DMS79 (cell line): ENCODE data around the gene ZNF699.
"Not testable (repeated sequence)": the region's sequence is repeated elsewhere in the genome, so short reads cannot be mapped to it uniquely, and the experiment has no call there.

Experiments
- DNase-seq: peaks from one replicate; lab custom pipeline; 2025; lab: John Stamatoyannopoulos, UW

The ZNF699 gene

GRCh38 chr19:9309139-9309973 is at the start of gene ZNF699:
Gene ZNF699, minus strand, starts transcription at chr19:9309838. Its CDS starts 4,719 bp downstream, at chr19:9305119.
- DNase-seq, result peak; percentile 96

DNA sequence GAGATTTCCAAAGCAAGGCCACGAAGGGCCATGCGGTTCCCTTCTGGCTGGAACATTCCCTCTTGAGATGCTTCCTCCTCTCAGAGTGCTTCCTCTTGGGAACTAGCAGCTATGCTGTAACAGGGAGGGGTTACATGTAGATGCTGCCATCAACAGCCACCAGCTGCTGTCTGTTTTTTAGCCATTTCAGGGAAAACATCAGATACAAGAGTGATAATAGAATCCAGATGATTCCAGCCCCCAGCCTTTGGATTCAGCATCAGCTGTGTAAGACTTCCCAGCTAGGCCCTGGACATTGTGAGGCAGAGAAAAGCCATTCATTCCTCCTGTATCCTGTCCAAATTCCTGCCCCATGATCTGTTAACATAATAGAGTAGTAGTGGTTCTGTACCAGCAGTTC is 45.0 kb upstream of the ZNF699 start:
- DNase-seq, result no peak

DNA sequence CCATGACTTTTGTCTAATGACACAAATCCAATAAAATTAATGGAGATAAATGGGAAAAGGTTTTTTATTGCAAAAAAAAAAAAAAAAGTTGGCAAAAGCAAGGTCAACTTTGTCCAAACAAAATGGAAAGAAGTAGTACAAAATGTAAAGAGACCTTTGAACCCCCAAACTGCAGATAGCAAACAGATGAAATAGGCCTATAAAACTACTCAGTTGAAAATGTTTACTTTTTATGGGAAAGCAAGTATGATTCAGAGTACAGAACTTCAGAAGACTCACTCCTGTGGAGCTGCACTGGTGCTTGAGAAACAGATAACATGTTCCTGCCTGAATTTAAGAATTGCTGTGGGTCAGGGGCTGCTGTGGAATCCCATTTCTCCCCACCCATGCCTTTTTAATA is 43.4 kb upstream of the ZNF699 start:
- DNase-seq, result no peak

GRCh38 chr19:9352505-9352904 is 42.9 kb upstream of the ZNF699 start:
- no peak for DNase-seq

- no peak for DNase-seq
Observed at GRCh38 chr19:9348671-9349070, 39.0 kb upstream of the ZNF699 start.

DNA sequence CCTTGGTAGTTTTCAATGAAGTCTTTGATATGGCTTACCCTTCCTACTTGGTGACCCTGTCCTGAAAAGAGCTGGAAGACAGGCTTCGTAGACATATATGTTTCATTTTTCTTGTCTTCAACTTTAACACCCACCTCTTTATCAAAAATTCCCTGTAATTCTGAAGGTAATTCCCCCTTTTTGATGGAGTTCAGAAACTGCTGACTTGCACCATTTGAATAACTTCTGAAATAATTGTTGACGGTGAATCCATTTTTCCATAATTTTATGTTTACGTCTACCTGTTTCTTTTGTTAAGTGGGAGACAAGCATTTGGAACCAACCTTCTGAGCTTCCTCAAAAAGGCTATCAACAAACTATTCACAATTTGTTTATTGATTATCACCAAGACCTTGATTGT is 38.6 kb upstream of the ZNF699 start:
- no peak for DNase-seq

- no peak for DNase-seq
Observed at GRCh38 chr19:9345005-9345404, 35.4 kb upstream of the ZNF699 start.

DNA sequence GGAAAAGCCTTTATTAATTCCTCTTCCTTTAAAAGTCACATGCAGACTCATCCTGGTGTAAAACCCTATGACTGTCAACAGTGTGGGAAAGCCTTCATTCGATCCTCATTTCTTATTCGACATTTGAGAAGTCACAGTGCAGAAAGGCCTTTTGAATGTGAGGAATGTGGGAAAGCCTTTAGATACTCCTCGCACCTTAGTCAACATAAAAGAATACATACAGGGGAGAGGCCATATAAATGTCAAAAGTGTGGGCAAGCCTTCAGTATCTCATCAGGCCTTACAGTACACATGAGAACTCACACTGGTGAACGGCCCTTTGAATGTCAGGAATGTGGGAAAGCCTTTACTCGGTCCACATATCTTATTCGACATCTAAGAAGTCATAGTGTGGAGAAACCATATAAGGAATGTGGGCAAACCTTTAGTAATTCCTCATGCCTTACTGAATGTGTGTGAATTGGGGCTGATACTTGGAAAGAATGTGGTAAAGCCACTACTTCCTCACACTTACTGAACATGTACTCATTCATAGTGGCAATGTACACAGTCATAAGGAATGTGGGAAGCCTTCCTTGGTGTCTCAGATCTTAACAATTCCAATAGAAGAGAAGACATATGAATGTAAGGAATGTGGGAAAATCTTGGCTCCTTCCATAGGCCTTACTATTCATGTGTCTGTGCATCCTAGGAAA is 33.1 kb upstream of the ZNF699 start:
- no peak for DNase-seq

DNA sequence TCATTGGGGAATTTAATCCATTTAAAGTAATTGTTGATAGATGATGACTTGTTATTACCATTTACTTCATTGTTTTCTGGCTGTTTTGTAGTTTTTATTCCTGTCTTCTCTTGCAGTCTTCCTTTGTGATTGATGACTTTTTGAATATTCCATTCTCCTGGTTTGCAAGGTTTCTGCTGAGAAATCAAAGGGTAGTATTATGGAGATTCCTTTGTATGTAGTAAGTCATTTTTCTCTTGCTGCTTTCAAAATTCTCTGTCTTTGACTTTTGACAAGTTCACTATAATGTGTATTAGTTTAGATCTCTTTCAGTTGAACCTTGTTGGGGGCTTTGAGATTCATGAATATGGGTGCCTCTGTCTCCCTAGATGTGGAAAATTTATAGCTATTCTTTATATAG is 20.4 kb upstream of the ZNF699 start:
- DNase-seq, result no peak

DNA sequence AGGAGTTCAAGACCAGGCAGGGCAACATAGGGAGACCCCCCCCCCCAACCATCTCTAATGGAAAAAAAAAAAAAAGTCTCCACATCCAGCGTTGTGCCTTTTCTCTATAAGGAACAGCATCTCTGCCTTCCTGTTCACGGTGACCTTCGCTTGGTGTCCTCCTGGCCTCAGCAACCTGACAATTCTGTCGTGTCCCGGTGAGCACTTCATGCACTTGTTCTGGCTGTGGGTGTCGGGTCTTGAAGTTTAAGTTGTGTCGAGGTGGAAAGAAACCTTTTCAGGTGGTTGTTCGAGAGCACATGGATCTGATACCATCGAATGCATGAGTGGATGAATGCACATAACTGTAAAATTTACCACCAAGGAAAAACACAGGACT is 14.9 kb upstream of the ZNF699 start:
- DNase-seq, result no peak

- DNase-seq, result peak; percentile 94
Observed at GRCh38 chr19:9323919-9324583, 14.4 kb upstream of the ZNF699 start, which contains the start of gene ZNF559. Gene ZNF559, plus strand, starts transcription at chr19:9324179. Its CDS starts 14,371 bp downstream, at chr19:9338550.

- peak; percentile 85 for DNase-seq
Observed at GRCh38 chr19:9323557-9323918, 13.9 kb upstream of the ZNF699 start.

GRCh38 chr19:9322201-9322600 is 12.6 kb upstream of the ZNF699 start:
- DNase-seq, result not testable (repeated sequence)

GRCh38 chr19:9321756-9322155 is 12.1 kb upstream of the ZNF699 start:
- DNase-seq, result not testable (repeated sequence)

GRCh38 chr19:9321338-9321737 is 11.7 kb upstream of the ZNF699 start:
- no peak for DNase-seq

- DNase-seq, result no peak
Observed at GRCh38 chr19:9313756-9314155, 4.1 kb upstream of the ZNF699 start.

DNA sequence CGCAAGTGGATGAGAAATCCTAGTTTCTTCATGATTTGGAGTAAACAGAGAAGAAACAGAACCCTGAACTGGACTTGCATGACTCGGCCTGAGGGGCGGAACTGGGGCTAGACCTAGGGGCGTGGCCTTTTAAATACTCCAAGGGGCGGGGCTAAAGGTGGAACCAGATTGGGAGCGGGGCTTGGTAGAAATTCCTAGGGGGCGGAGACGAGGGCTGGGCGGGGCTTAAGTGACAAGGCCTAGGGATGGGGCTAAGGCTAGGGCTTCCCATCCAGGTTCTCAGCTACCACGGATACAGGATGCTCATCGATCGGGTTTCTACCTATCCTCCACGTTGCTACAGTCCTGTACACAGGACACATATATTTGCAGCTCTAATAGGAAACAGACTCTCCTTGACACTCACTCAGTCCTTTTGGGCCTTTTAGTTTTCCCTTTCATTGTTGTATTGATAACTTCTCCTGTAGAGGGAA is 372 bp upstream of the ZNF699 start:
- peak; percentile 95 for DNase-seq

- no peak for DNase-seq
Observed at GRCh38 chr19:9308091-9308770, 1.4 kb downstream of the ZNF699 start.

- no peak for DNase-seq
Observed at GRCh38 chr19:9306443-9306842, 3.2 kb downstream of the ZNF699 start.

DNA sequence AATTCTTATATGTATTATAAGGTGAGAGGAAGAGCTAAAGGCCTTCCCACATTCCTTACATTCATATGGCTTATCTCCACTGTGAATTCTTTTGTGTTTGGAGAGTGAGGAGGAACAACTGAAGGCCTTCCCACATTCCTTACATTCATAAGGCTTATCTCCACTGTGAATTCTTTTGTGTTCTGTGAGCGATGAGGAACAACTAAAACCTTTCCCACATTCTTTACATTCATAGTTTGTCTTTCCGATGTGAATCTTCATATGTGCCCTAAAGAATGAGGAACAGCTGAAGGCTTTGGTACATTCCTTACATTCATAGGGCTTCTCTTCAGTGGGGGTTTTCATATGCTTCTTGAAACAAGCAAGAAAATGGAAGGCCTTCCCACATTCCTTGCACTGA is 13.3 kb downstream of the ZNF699 start:
- DNase-seq, result no peak

DNA sequence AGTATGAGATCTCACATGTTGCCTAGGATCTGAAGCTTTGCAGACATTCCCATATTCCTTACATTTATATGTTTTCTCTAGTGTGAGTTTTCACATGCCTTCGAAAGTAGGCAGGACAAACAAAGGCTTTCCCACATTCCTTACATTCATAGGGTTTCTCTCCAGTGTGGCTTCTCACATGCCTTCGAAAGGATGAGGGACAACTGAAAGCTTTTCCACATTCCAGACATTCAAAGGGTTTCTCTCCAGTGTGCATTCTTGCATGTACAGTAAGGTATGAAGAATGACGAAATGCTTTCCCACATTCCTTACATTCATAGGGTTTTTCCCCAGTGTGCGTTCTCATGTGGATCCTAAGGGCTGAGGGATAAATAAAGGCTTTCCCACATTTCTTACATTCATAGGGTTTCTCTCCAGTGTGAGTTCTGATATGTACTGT is 14.2 kb downstream of the ZNF699 start:
- no peak for DNase-seq

- DNase-seq, result no peak
Observed at GRCh38 chr19:9289231-9289884, 20.3 kb downstream of the ZNF699 start.
